OCI-M1 (cell line): ENCODE measurements around the gene TSSC4.
"Not testable (repeated sequence)": the region's sequence is repeated elsewhere in the genome, so short reads cannot be mapped to it uniquely, and the experiment has no call there.

Experiments
- DNase-seq: peaks from one replicate; lab custom pipeline; 2025; lab: John Stamatoyannopoulos, UW

The TSSC4 gene

GRCh38 chr11:2400069-2400761 lies at the start of gene TSSC4:
Gene TSSC4 (plus strand): TSS chr11:2400750. CDS start chr11:2402634, 1,884 bp downstream.
- peak; percentile 100 for DNase-seq

DNA sequence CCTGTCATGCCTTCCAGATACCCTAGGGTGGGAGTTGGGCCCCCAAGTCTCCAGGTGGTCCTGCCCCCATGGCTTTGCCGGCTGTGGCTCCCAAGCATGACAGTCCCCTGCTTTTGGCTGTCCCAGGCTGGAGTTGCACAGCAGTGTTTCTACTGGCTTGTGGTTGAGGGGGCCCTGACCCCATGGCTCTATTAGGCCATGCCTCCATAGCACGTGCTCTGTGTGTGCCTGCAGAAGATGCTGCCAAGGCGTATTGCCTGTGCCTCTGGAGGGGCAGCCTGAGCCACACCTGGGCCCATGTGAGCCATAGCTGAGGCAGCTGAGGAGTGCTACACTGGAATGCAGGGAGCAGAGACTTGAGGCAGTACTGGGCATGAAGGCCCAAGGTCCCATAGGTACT lies 48.8 kb upstream of the TSSC4 start:
- no peak for DNase-seq

GRCh38 chr11:2352420-2352819 lies 48.1 kb upstream of the TSSC4 start:
- no peak for DNase-seq

DNA sequence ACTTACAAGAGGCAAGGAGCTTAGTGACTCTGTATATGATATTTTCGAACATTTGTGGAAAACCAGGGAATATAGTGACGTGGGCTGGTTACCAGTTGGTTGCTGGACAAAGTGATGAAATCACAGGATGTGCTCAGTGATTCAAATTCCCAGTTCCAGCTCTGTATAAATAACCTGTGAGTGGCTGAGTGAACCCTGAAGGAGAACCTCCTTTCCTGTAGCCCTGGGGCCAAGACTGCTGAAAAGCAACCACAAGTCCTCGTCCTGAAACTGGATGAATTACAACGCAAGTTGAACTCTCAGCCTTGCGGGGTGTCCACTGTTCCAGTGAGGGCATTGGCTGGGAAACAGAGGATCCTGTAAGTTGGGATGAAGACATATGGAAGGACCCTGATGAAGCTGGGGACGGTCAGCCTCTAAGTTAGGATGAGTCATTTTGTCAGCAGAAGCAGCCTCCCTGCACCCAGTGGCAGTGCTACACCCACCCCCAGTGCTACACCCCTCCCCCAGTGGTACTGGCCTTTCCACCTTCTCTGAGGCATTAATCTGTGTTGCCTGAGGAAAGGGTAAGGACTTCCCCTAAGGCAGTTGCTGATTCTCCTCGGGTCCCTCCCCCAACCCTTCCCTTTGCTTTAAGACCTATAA lies 45.4 kb upstream of the TSSC4 start:
- DNase-seq = no peak

GRCh38 chr11:2357246-2357645 lies 43.3 kb upstream of the TSSC4 start:
- DNase-seq = no peak

DNA sequence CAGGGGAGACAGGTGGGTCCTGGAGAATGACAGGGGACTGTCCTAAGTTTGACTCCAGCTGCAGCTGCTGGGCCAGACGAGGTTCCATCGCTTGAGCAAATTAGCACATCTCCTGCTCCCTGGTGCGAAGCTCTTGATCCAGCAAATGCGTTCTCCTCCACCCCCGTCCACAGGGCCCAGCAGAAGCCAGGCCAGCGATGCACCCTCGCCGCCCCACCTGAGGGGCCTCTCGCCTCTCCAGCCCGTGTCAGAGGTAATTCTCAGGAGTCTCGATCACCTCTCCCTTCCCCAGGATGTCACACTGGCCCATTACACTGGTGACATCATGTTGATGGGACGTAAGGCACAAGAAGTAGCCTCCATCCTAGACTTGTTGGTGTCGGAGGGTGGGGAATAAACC lies 42.9 kb upstream of the TSSC4 start:
- DNase-seq = not testable (repeated sequence)

DNA sequence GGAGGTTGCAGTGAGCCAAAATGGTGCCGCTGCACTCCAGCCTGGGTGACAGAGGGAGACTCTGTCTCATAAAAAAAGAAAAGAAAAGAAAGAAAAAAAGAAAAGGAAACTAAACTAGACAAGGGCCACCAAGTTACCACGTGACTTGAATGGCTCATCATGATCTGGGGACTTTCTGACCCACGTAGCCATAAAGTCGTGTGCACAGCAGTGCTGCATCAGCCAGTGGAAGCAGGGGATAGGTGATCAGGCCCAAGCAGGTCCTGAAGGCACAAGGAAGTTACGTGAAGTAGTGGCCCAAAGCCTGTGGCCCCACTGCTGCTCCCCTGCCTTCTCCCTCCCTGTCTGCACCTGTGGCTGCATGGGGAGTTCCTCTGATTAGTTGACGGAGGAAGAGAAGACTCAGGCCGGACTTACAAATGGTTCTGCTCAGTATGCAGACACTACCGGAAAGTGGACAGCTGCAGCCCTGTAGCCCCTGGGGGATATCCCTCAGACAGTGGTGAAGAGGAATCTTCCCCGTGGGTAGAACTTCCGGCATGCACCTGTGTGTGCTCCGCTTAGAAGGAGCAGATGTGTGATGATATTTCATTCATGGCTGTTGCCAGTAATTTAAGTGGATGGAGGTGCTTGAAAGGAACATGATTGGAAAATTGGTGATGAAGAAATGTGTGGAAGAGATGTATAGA lies 41.7 kb upstream of the TSSC4 start:
- DNase-seq = no peak

GRCh38 chr11:2359557-2359956 lies 41.0 kb upstream of the TSSC4 start:
- DNase-seq = no peak

- DNase-seq = no peak
These were observed 40.4 kb upstream of the TSSC4 start for GRCh38 chr11:2360081-2360642.

DNA sequence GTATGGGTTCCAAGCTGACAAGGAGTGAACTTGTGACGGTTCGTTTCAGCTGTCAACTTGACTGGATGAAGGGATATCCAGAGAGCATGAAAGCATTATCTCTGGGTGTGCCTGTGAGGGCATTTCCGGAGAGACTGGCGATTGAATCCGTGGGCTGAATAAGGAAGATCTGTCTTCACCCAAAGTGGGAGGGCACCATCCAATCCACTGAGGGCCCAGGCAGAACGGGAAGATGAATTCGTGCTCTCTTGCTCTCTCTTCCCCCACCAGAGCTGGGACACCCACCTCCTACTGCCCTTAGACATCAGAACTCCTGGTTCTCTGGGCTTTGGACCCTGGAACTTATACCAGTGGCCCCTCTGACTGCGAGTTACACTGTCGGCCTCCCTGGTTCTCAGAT lies 39.0 kb upstream of the TSSC4 start:
- no peak for DNase-seq

GRCh38 chr11:2362414-2362813 lies 38.1 kb upstream of the TSSC4 start:
- DNase-seq = no peak

- no peak for DNase-seq
These were observed 37.4 kb upstream of the TSSC4 start for GRCh38 chr11:2363130-2363529.

GRCh38 chr11:2363577-2364370 lies 36.8 kb upstream of the TSSC4 start:
- DNase-seq = no peak

- DNase-seq = not testable (repeated sequence)
These were observed 36.2 kb upstream of the TSSC4 start for GRCh38 chr11:2364386-2364785.

GRCh38 chr11:2365571-2366210 lies 34.9 kb upstream of the TSSC4 start:
- no peak for DNase-seq

GRCh38 chr11:2366276-2366675 lies 34.3 kb upstream of the TSSC4 start:
- peak; percentile 8 for DNase-seq

GRCh38 chr11:2366733-2367132 lies 33.8 kb upstream of the TSSC4 start:
- no peak for DNase-seq

DNA sequence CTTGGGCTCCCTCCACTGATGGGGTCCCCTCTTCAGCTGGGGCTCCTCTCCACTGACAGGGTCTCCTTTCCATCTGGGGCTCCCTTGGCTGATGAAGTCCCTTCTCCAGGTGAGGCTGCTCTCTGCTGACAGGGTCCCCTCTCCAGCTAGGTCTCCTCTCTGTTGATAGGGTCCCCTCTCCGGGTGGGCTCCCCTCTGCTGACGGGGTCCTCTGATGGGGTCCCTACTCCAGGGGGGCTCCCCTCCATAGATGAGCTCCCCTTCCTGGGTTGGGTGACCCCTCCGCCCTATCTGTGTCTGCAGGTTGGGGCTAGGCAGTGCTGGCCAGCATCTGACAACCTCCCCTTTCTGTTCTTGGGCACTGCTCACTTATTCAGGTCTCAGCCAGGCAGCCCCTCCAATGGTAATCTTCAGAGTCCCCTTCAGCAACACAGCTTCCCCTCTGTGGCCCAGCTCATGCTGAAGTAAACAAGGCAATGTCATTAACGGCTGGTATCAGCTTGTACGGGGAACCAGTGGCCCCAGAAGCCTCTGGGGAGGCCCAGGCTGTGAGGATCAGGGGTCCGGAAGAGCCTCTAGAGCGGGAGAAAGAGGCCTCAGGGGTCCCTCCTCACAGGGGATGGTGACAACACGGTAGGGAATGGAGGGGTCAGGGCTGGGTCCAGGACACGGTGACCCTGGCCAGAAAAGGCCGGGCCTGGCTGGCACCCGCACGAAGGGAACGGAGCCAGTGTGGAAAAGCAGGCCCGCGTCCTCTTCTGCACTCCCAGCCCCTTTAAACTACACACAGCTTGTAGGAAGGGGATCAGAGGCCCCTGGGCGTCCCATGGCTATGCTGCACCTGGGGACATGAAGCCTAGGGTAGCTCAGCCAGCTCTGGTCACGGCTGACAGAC lies 33.0 kb upstream of the TSSC4 start:
- DNase-seq = no peak

DNA sequence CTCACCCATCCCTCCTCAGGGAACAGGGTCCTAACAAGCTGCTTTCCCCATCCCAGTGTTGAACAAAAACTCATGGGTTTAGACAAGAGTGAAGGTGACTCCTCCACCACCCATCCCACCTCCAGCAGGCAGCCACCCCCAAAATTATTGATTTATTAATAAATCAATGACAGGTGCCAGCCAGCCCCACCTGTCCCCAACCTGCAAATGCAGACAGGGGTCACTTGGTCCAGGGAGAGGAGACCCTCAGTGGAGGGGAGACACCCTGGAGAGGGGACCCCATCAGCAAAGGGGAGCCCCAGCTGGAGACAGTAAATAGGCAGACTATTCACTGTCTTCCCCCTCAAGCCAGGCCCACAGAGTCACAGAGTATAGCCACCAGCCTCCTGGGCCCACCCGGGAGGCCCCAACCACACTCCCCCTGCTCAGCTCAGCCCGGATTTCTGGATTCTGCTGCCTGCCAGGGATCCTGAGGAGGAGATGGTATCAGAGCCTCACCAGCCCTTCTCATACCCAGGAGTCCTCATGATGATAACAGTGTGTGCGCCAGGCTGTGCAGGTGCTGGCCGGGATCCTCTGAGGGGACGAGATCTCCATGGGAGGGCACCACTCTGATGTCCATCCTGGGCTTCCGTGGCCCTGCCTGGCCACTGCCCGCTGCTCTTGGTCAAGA lies 32.2 kb upstream of the TSSC4 start:
- no peak for DNase-seq

DNA sequence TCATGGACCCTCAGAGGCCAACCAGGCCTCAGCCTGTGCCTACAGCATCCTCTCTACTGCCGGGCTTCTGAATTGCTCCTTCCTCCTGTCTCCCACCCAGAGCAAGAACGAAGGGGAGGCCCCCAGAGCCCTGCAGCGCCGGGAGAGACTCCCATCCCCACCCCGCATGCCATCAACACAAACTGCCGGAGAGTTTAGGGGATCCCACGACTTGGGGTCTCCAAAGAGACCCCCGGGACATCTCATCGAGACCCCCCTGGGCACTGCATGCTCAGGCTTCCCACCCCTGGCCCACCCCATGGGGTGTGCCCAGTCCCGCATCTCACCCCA lies 31.7 kb upstream of the TSSC4 start:
- DNase-seq = no peak
